Activated CD4-positive, alpha-beta T cell treated with anti-CD3 and anti-CD28 coated beads, Interleukin-2, amount 50 U/mL, for 48 hours (primary cell): ENCODE data around the gene PLCB4.

ENCODE experiments used
- DNase-seq, 2 experiments: peaks; one replicate each; pipeline ENCODE4 v3.0.0-alpha.2; 2020

PLCB4 gene

GRCh38 chr20:9062066-9062465 is 6.8 kb upstream of the PLCB4 start:
- DNase-seq = no peak

- DNase-seq = no peak
These were observed 2.7 kb upstream of the PLCB4 start for GRCh38 chr20:9066191-9066590.

GRCh38 chr20:9068233-9068801 is 570 bp upstream of the PLCB4 start:
- no peak for DNase-seq

GRCh38 chr20:9070304-9070703 is 1.4 kb downstream of the PLCB4 start:
- no peak for DNase-seq

GRCh38 chr20:9071976-9072726 is 3.3 kb downstream of the PLCB4 start:
- DNase-seq = no peak

- no peak for DNase-seq
These were observed 4.1 kb downstream of the PLCB4 start for GRCh38 chr20:9072861-9073500.

GRCh38 chr20:9075264-9076095 is 6.6 kb downstream of the PLCB4 start:
- no peak for DNase-seq

- no peak for DNase-seq
These were observed 7.6 kb downstream of the PLCB4 start for GRCh38 chr20:9076440-9076839.

GRCh38 chr20:9078826-9079731 is 10.2 kb downstream of the PLCB4 start:
- no peak for DNase-seq

GRCh38 chr20:9081423-9081966 is 12.6 kb downstream of the PLCB4 start:
- DNase-seq = no peak

GRCh38 chr20:9082741-9083140 is 13.9 kb downstream of the PLCB4 start:
- DNase-seq = no peak

- DNase-seq = no peak
These were observed 18.8 kb downstream of the PLCB4 start for GRCh38 chr20:9087531-9088217.

- DNase-seq = no peak
These were observed 19.7 kb downstream of the PLCB4 start for GRCh38 chr20:9088556-9088955.

GRCh38 chr20:9092113-9092512 is 23.2 kb downstream of the PLCB4 start:
- DNase-seq = no peak

- no peak for DNase-seq
These were observed 23.8 kb downstream of the PLCB4 start for GRCh38 chr20:9092655-9093054.

GRCh38 chr20:9093218-9093957 is 24.5 kb downstream of the PLCB4 start:
- no peak for DNase-seq

GRCh38 chr20:9099372-9099771 is 30.5 kb downstream of the PLCB4 start:
- DNase-seq = no peak

- no peak for DNase-seq
These were observed 31.8 kb downstream of the PLCB4 start for GRCh38 chr20:9100691-9101090.

- no peak for DNase-seq
These were observed 33.6 kb downstream of the PLCB4 start for GRCh38 chr20:9102456-9102855.

- DNase-seq = no peak
These were observed 35.1 kb downstream of the PLCB4 start for GRCh38 chr20:9103955-9104354.

- DNase-seq = no peak
These were observed 39.4 kb downstream of the PLCB4 start for GRCh38 chr20:9108260-9108659.
